ENCODE data around the gene CELF4.
"Not testable (repeated sequence)": the region's sequence is repeated elsewhere in the genome, so short reads cannot be mapped to it uniquely, and the experiment has no call there.

DNA sequence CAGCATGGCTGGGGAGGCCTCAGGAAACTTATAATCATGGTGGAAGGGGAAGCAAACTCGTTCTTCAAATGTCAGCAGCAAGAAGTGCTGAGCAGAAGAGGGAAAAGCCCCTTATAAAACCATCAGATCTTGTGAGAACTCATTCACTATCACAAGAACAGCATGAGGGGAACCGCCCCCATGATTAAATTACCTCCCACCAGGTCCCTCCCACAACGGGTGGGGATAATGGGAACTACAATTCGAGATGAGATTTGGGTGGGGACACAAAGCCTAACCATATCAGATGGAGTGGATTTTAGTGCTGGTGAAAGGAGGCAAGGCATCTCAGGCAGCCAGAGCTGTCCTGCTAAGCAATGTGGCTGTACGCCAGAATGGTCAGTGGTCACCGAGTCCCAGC is 104.3 kb downstream of the CELF4 start:
- TF ChIP-seq POLR2A (IDR thresholded peaks at IDR 0.05), result not testable (repeated sequence)
- TF ChIP-seq, protein P1, sequence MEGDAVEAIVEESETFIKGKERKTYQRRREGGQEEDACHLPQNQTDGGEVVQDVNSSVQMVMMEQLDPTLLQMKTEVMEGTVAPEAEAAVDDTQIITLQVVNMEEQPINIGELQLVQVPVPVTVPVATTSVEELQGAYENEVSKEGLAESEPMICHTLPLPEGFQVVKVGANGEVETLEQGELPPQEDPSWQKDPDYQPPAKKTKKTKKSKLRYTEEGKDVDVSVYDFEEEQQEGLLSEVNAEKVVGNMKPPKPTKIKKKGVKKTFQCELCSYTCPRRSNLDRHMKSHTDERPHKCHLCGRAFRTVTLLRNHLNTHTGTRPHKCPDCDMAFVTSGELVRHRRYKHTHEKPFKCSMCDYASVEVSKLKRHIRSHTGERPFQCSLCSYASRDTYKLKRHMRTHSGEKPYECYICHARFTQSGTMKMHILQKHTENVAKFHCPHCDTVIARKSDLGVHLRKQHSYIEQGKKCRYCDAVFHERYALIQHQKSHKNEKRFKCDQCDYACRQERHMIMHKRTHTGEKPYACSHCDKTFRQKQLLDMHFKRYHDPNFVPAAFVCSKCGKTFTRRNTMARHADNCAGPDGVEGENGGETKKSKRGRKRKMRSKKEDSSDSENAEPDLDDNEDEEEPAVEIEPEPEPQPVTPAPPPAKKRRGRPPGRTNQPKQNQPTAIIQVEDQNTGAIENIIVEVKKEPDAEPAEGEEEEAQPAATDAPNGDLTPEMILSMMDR (IDR thresholded peaks at IDR 0.05), result not testable (repeated sequence)

All from lower leg skin (tissue), 3 donors.